HepG2 (cell line): Measurements from ENCODE around the gene FOXK2. TPM values are rescaled to one million over a fixed set of nuclear protein-coding genes. Genes with fewer than 3 reads are reported as not detected.

Experiments used
- CEBPB ChIP-seq: IDR thresholded peaks from 2 replicates; pipeline ENCODE4 v1.6.1; 2011; ENCODE audit warnings: low read depth, low read length, improper control_type of control experiment, borderline replicate concordance
- ETV6 ChIP-seq: sonication (generic); formaldehyde crosslinking; conservative IDR thresholded peaks from 2 replicates; pipeline ENCODE4 v1.4.0; 2020; ENCODE audit warnings: missing genetic modification reagents
- GABPA ChIP-seq, 2 experiments: IDR thresholded peaks; 2 replicates each; pipeline ENCODE4 v1.6.1; 2011 to 2016; ENCODE audit warnings: low read depth in 2 of 2, low read length in 1 of 2, missing biosample characterization in 1 of 2, missing genetic modification characterization in 1 of 2
- JUNB ChIP-seq: sonication (generic); formaldehyde crosslinking; IDR thresholded peaks from 2 replicates; pipeline ENCODE4 v1.8.0; 2022; ENCODE audit warnings: missing genetic modification reagents, mild to moderate bottlenecking, borderline replicate concordance
- MAX ChIP-seq: IDR thresholded peaks from 2 replicates; pipeline ENCODE4 v1.6.1; 2012; ENCODE audit warnings: inconsistent platforms
- MLLT10 ChIP-seq: sonication (generic); formaldehyde crosslinking; IDR thresholded peaks from 2 replicates; pipeline ENCODE4 v1.4.0; 2020; ENCODE audit warnings: missing genetic modification reagents
- PHB2 ChIP-seq: fragments of 450-650 bp; IDR thresholded peaks from 2 replicates; pipeline ENCODE4 v1.6.1; 2018; ENCODE audit not compliant: partially characterized antibody
- POLR2A ChIP-seq, 2 experiments: IDR thresholded peaks; 2 replicates each; pipeline ENCODE4 v1.6.1; 2011; ENCODE audit warnings: low read depth in 2 of 2, low read length in 2 of 2, mild to moderate bottlenecking in 1 of 2, moderate library complexity in 1 of 2; ENCODE audit not compliant: insufficient read depth in 1 of 2
- SYNCRIP ChIP-seq: fragments of 200-400 bp; formaldehyde crosslinking; IDR thresholded peaks from 2 replicates; pipeline ENCODE4 v1.6.1; 2018; ENCODE audit warnings: mild to moderate bottlenecking, low read depth, low read length; ENCODE audit not compliant: insufficient read depth
- TAF15 ChIP-seq: fragments of 200-400 bp; formaldehyde crosslinking; IDR thresholded peaks from one replicate; pipeline ENCODE4 v1.6.1; 2018; ENCODE audit warnings: mild to moderate bottlenecking, low read depth, low read length; ENCODE audit not compliant: poor library complexity, severe bottlenecking
- ZNF337 ChIP-seq: sonication (generic); formaldehyde crosslinking; IDR thresholded peaks from 2 replicates; pipeline ENCODE4 v1.5.1; 2020; ENCODE audit warnings: missing genetic modification reagents, low read depth, mild to moderate bottlenecking, borderline replicate concordance
- ZNF33A ChIP-seq: sonication (generic); formaldehyde crosslinking; IDR thresholded peaks from 2 replicates; pipeline ENCODE4 v1.5.1; 2020; ENCODE audit warnings: missing genetic modification reagents, mild to moderate bottlenecking, moderate library complexity, borderline replicate concordance
- ZNF510 ChIP-seq: sonication (generic); formaldehyde crosslinking; IDR thresholded peaks from 2 replicates; pipeline ENCODE4 v1.4.0; 2020; ENCODE audit warnings: low read depth, mild to moderate bottlenecking, missing genetic modification reagents
- ZNF558 ChIP-seq: sonication (generic); formaldehyde crosslinking; IDR thresholded peaks from 2 replicates; pipeline ENCODE4 v1.9.0; 2022; ENCODE audit warnings: mild to moderate bottlenecking, missing genetic modification reagents, borderline replicate concordance
- ZNF687 ChIP-seq: sonication (generic); formaldehyde crosslinking; IDR thresholded peaks from 2 replicates; pipeline ENCODE4 v1.5.1; 2020; ENCODE audit warnings: mild to moderate bottlenecking, missing genetic modification reagents, moderate library complexity
- polyA plus RNA-seq, 8 experiments: library from polyadenylated mRNA; depleted of rRNA in 3 of 8; stranded (reverse) in 7 of 8; unstranded in 1 of 8; fragments of >200 nt; fragmentation: Illumina TruSeq in 4 of 8; extraction: Trizol in 4 of 8; gene quantifications; 2 replicates each; pipeline versions ENCODE4 v1.2.1 to v1.2.3, GENCODE V29; 2011 to 2016; ENCODE audit warnings: low read depth in 4 of 8, missing spikeins in 1 of 8, mixed read lengths in 1 of 8; ENCODE audit not compliant: insufficient read depth in 1 of 8
- total RNA-seq, 5 experiments: library from RNA; depleted of rRNA; stranded (reverse); fragments of >200 nt; fragmentation: Illumina TruSeq; extraction: Trizol; gene quantifications; 2 replicates each; pipeline ENCODE4 v1.2.3, GENCODE V29; 2016; ENCODE audit warnings: low read depth in 1 of 5
- TF ChIP-seq, protein P1 (sequence below): IDR thresholded peaks from 2 replicates; pipeline ENCODE4 v1.6.1; 2016; ENCODE audit warnings: low read depth, borderline replicate concordance
- TF ChIP-seq, protein P2 (sequence below): sonication (generic); formaldehyde crosslinking; IDR thresholded peaks from 2 replicates; pipeline ENCODE4 v1.8.1; 2023; ENCODE audit warnings: mild to moderate bottlenecking, missing genetic modification reagents
- TF ChIP-seq, protein P3 (sequence below): sonication (generic); formaldehyde crosslinking; IDR thresholded peaks from 2 replicates; pipeline ENCODE4 v1.4.0; 2020; ENCODE audit warnings: missing genetic modification reagents

FOXK2 gene
- total and polyA plus RNA-seq, 2 of the 13 experiments (the other 11 are each of a cell fraction or from before 2014, with no cell fraction given), result 67.1 to 67.2 TPM

GRCh38 chr17:82517230-82517865 lies 2.2 kb upstream of the FOXK2 start (continued):
- TF ChIP-seq, protein P1, sequence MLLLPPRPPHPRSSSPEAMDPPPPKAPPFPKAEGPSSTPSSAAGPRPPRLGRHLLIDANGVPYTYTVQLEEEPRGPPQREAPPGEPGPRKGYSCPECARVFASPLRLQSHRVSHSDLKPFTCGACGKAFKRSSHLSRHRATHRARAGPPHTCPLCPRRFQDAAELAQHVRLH (CRISPR knock-in tag), result peak; percentile 54; the same call in 1 of the 2 replicates
- TF ChIP-seq PHB2, result no peak
- TF ChIP-seq ZNF33A (CRISPR knock-in tag), result no peak; the same call in 1 of the 2 replicates
- TF ChIP-seq ZNF337 (CRISPR knock-in tag), result peak; percentile 68; the same call in 1 of the 2 replicates
- TF ChIP-seq CEBPB, result peak; percentile 98
- no peak; the same call in 1 of the 2 replicates for TF ChIP-seq JUNB (CRISPR knock-in tag)
- TF ChIP-seq, protein P2, sequence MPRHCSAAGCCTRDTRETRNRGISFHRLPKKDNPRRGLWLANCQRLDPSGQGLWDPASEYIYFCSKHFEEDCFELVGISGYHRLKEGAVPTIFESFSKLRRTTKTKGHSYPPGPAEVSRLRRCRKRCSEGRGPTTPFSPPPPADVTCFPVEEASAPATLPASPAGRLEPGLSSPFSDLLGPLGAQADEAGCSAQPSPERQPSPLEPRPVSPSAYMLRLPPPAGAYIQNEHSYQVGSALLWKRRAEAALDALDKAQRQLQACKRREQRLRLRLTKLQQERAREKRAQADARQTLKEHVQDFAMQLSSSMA, result no peak
- no peak for TF ChIP-seq ZNF510 (CRISPR knock-in tag)
- TF ChIP-seq ZNF687 (CRISPR knock-in tag), result no peak; the same call in 1 of the 2 replicates
- peak in 1 of 2 experiments; percentile 62; a peak in 1 of 4 replicates for TF ChIP-seq POLR2A (IDR thresholded peaks at IDR 0.05; ENCODE audit: insufficient read depth in 1 of 2, low read depth in 2 of 2, low read length in 2 of 2)
- no peak for TF ChIP-seq GABPA (IDR thresholded peaks at IDR 0.05; ENCODE audit: low read depth, low read length)
- peak; percentile 74 for TF ChIP-seq GABPA (CRISPR knock-in tag; IDR thresholded peaks at IDR 0.05; ENCODE audit: low read depth)
- TF ChIP-seq, protein P3, sequence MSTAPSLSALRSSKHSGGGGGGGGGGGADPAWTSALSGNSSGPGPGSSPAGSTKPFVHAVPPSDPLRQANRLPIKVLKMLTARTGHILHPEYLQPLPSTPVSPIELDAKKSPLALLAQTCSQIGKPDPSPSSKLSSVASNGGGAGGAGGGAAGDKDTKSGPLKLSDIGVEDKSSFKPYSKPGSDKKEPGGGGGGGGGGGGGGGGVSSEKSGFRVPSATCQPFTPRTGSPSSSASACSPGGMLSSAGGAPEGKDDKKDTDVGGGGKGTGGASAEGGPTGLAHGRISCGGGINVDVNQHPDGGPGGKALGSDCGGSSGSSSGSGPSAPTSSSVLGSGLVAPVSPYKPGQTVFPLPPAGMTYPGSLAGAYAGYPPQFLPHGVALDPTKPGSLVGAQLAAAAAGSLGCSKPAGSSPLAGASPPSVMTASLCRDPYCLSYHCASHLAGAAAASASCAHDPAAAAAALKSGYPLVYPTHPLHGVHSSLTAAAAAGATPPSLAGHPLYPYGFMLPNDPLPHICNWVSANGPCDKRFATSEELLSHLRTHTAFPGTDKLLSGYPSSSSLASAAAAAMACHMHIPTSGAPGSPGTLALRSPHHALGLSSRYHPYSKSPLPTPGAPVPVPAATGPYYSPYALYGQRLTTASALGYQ (CRISPR knock-in tag), result 0 out of 2 replicates have a peak, but pooled peaks have one; percentile 60
- peak; percentile 79; the same call in 1 of the 2 replicates for TF ChIP-seq ETV6
- no peak for TF ChIP-seq ZNF558 (CRISPR knock-in tag)
- TF ChIP-seq MAX, result peak; percentile 61
- no peak for TF ChIP-seq TAF15
- no peak for TF ChIP-seq MLLT10 (CRISPR knock-in tag)
- no peak for TF ChIP-seq SYNCRIP
